CD4-positive, alpha-beta T cell (primary cell): ENCODE data around the gene PTPRN2. TPM values are rescaled to one million over a fixed set of nuclear protein-coding genes. Genes with fewer than 3 reads are reported as not detected.

ENCODE experiments used
- ATAC-seq: fragments of 200-7000 bp; cut with Tn5 transposase; one replicate; pipeline ENCODE4 v1.10.0; 2022; ENCODE audit warnings: mild to moderate bottlenecking; ENCODE audit not compliant: poor library complexity
- CTCF ChIA-PET: fragments of 350-600 bp; sonication (Branson Sonifier 250); formaldehyde crosslinking; loops from one replicate; lab custom pipeline; 2021; ENCODE audit warnings: antibody characterized with exemption, inconsistent platforms; lab: Charles Lee
- POLR2A ChIA-PET: fragments of 350-600 bp; sonication (Branson Sonifier 250); formaldehyde crosslinking; loops from one replicate; lab custom pipeline; 2021; ENCODE audit warnings: antibody characterized with exemption, inconsistent platforms; lab: Charles Lee
- DNase-seq, 14 experiments: peaks; one replicate each; pipeline ENCODE4 v3.0.0-alpha.2; 2013 to 2020; ENCODE audit warnings: mixed read lengths in 2 of 14
- H3K27ac ChIP-seq, 2 donors: one replicate each; pipeline versions ENCODE4 v1.5.1 to v1.7.0; 2013; ENCODE audit warnings: low read length in 2 of 2, low read depth in 1 of 2, mild to moderate bottlenecking in 1 of 2
- H3K27me3 ChIP-seq, 2 experiments: 1 replicate in 1 of 2; 2 replicates in 1 of 2; pipeline versions ENCODE4 v1.6.1 to v1.7.0; 2013; ENCODE audit warnings: low read length in 2 of 2, control low read depth in 1 of 2, mild to moderate bottlenecking in 1 of 2, moderate library complexity in 1 of 2; ENCODE audit not compliant: insufficient read depth in 2 of 2, control insufficient read depth in 1 of 2
- H3K36me3 ChIP-seq: one replicate; pipeline ENCODE4 v1.6.1; 2013; ENCODE audit warnings: low read length, control low read depth; ENCODE audit not compliant: insufficient read depth
- H3K4me1 ChIP-seq: one replicate; pipeline ENCODE4 v1.6.1; 2013; ENCODE audit warnings: low read length, control low read depth; ENCODE audit not compliant: insufficient read depth
- H3K4me3 ChIP-seq: one replicate; pipeline ENCODE4 v1.5.1; 2013; ENCODE audit warnings: mild to moderate bottlenecking, low read length, moderate library complexity
- H3K9me3 ChIP-seq, 2 experiments: 1 replicate in 1 of 2; 2 replicates in 1 of 2; pipeline versions ENCODE4 v1.6.1 to v1.7.0; 2013; ENCODE audit warnings: low read length in 2 of 2, mild to moderate bottlenecking in 2 of 2, control low read depth in 1 of 2, moderate library complexity in 1 of 2; ENCODE audit not compliant: control insufficient read depth in 1 of 2, insufficient read depth in 1 of 2
- H3K27ac Mint-ChIP-seq: one replicate; pipeline ENCODE4 v1.8.0; 2020; ENCODE audit warnings: mixed read lengths
- H3K27me3 Mint-ChIP-seq: one replicate; pipeline ENCODE4 v1.8.0; 2021; ENCODE audit warnings: mixed read lengths
- H3K36me3 Mint-ChIP-seq: one replicate; pipeline ENCODE4 v1.8.0; 2021; ENCODE audit warnings: low read depth, mixed read lengths
- H3K4me1 Mint-ChIP-seq: one replicate; pipeline ENCODE4 v1.8.0; 2021; ENCODE audit warnings: low read depth, mixed read lengths
- H3K4me3 Mint-ChIP-seq: one replicate; pipeline ENCODE4 v1.8.0; 2020; ENCODE audit warnings: mild to moderate bottlenecking, mixed read lengths
- H3K9me3 Mint-ChIP-seq: one replicate; pipeline ENCODE4 v1.8.0; 2020; ENCODE audit warnings: mixed read lengths
- intact Hi-C, 2 experiments: fragments of 100-400 bp; cut with DNase I in 1 of 2; cut with micrococcal nuclease in 1 of 2; formaldehyde crosslinking; loops; one replicate each; pipeline versions ENCODE4 v1.15.1 to v1.9.0; 2023 to 2025; cut with DNase I, micrococcal nuclease
- total RNA-seq, 174 experiments: library from RNA in 2 of 174; stranded (reverse) in 2 of 174; gene quantifications; one replicate each; pipeline ENCODE4 v1.2.3 and lab custom pipeline; 2021 to 2026
- TF ChIP-seq, protein P1 (sequence below): fragments of 200-600 bp; IDR thresholded peaks from one replicate; pipeline ENCODE4 v1.8.0; 2022; ENCODE audit warnings: antibody characterized with exemption, mild to moderate bottlenecking

Gene PTPRN2
- total RNA-seq, 2 experiments from 2014 or later = 0.34 to 0.44 TPM

- Mint-ChIP-seq H3K4me1 (peaks cover under 1% of the 10 kb centered on the region), H3K27me3 (no peaks in the 10 kb centered on the region), H3K27ac (no peak overlapping the region), H3K4me3 (no peak overlapping the region), H3K36me3 (no peaks in the 10 kb centered on the region), H3K9me3 (no peaks in the 10 kb centered on the region)
- ATAC-seq (no peak), DNase-seq (no peak)
- H3K4me1 ChIP-seq = no peaks in the 10 kb centered on the region
- no peak overlapping the region for H3K4me3 ChIP-seq
- intact Hi-C loops = no loop called here
- POLR2A ChIA-PET = no interaction called here
- TF ChIP-seq, protein P1, sequence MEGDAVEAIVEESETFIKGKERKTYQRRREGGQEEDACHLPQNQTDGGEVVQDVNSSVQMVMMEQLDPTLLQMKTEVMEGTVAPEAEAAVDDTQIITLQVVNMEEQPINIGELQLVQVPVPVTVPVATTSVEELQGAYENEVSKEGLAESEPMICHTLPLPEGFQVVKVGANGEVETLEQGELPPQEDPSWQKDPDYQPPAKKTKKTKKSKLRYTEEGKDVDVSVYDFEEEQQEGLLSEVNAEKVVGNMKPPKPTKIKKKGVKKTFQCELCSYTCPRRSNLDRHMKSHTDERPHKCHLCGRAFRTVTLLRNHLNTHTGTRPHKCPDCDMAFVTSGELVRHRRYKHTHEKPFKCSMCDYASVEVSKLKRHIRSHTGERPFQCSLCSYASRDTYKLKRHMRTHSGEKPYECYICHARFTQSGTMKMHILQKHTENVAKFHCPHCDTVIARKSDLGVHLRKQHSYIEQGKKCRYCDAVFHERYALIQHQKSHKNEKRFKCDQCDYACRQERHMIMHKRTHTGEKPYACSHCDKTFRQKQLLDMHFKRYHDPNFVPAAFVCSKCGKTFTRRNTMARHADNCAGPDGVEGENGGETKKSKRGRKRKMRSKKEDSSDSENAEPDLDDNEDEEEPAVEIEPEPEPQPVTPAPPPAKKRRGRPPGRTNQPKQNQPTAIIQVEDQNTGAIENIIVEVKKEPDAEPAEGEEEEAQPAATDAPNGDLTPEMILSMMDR = no peak
- H3K36me3 ChIP-seq = no peaks in the 10 kb centered on the region
- H3K9me3 ChIP-seq = peaks cover 0 to 14% of the 10 kb centered on the region in 2 experiments
- no peaks in the 10 kb centered on the region for H3K27me3 ChIP-seq
- H3K27ac ChIP-seq = no peak overlapping the region
- CTCF ChIA-PET = no interaction called here
Measured at GRCh38 chr7:157864911-157865310, 722.7 kb downstream of the PTPRN2 start.

DNA sequence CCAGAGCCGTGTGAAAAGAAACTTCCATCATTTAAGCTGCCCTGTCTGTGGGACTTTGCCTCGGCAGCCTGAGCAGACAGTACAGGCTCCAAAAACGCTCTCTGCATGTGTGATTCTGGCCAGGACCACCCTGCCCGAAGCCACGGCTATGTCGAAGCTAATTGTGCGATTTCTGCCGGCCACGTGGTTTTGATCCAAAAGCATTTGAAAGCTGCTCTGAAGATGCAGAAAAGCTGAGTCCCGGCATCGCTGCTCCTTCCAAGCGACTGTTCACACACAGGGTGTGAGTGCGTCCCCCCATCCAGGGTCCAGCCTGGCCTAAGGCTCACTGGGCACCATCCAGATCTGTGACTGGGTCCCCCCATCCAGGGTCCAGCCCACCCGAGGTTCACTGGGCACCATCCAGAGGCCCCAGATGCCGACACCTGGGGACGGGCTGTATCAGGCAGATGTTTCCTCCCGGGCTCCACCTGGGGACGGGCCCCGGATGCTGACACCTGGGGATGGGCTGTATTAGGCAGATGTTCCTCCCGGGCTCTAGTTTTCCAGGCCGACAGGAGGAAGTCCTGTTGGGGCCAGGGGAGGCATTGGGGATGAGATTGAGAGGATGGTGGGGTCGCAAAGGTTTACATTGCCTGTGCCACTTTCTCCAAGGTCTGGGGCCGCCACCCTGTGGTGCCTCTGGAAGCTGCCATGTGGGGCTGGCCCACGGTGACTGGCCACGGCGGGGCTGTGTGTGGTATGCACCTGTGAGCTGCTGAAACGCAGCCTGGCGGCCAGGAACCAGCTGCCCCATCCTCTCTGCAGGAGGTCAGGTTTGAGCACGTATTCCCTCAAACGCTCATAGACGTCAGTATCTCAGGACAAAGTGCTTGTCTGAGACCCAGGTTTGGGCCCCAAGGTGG is 723.5 kb downstream of the PTPRN2 start:
- Mint-ChIP-seq H3K27me3 (no peaks in the 10 kb centered on the region), H3K27ac (no peak overlapping the region), H3K36me3 (no peaks in the 10 kb centered on the region), H3K4me3 (no peak overlapping the region), H3K9me3 (no peaks in the 10 kb centered on the region), H3K4me1 (no peaks in the 10 kb centered on the region)
- Histone ChIP-seq H3K4me1 (no peaks in the 10 kb centered on the region), H3K27me3 (no peaks in the 10 kb centered on the region), H3K36me3 (no peaks in the 10 kb centered on the region), H3K4me3 (no peak overlapping the region), H3K27ac (no peak overlapping the region), H3K9me3 (peaks cover 0 to 14% of the 10 kb centered on the region in 2 experiments)
- ATAC-seq = no peak
- DNase-seq = no peak
- CTCF ChIA-PET = no interaction called here
- TF ChIP-seq, protein P1 = no peak
- intact Hi-C loops = no loop called here
- POLR2A ChIA-PET = no interaction called here

DNA sequence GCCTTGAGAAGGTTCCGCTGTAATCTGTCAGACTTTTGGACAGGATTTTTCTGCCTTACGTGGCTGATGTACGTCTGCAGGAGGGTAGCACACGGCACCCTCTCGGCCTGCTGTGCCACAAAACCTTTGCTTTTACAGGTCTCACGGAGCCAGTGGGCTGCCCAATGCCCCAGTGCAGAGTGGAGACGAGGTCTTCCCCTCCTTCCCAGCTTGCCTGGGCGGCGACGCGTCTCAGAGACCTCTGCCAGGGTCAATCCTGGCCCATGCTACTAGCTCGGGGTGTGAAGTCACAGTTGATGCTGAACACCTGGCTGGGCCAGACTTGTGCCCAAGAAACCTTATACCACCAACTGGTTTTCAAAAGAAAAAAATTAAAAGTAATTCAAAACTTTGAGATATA is 724.4 kb downstream of the PTPRN2 start:
- H3K36me3 ChIP-seq = no peaks in the 10 kb centered on the region
- TF ChIP-seq, protein P1 = no peak
- no peaks in the 10 kb centered on the region for H3K9me3 Mint-ChIP-seq
- H3K27me3 ChIP-seq = no peaks in the 10 kb centered on the region
- no peaks in the 10 kb centered on the region for H3K4me1 Mint-ChIP-seq
- CTCF ChIA-PET = no interaction called here
- H3K4me3 ChIP-seq = no peak overlapping the region
- no peak for ATAC-seq
- POLR2A ChIA-PET = no interaction called here
- H3K9me3 ChIP-seq = peaks cover 0 to 9% of the 10 kb centered on the region in 2 experiments
- no peak for DNase-seq
- H3K27ac Mint-ChIP-seq = no peak overlapping the region
- no peak overlapping the region for H3K4me3 Mint-ChIP-seq
- no peaks in the 10 kb centered on the region for H3K27me3 Mint-ChIP-seq
- no peaks in the 10 kb centered on the region for H3K36me3 Mint-ChIP-seq
- intact Hi-C loops = no loop called here
- no peak overlapping the region for H3K27ac ChIP-seq
- no peaks in the 10 kb centered on the region for H3K4me1 ChIP-seq
